Activated naive CD8-positive, alpha-beta T cell treated with anti-CD3 and anti-CD28 coated beads for 36 hours (primary cell): Measurements from ENCODE around the gene SARS1. TPM values are rescaled to one million over a fixed set of nuclear protein-coding genes. Genes with fewer than 3 reads are reported as not detected.

Source experiments
- DNase-seq: peaks from one replicate; pipeline ENCODE4 v3.0.0; 2021
- H3K27ac Mint-ChIP-seq: one replicate; pipeline ENCODE4 v1.8.0; 2022; ENCODE audit warnings: mild to moderate bottlenecking, moderate library complexity, mixed read lengths
- H3K27me3 Mint-ChIP-seq: one replicate; pipeline ENCODE4 v1.8.0; 2022; ENCODE audit warnings: mild to moderate bottlenecking, mixed read lengths
- H3K36me3 Mint-ChIP-seq: one replicate; pipeline ENCODE4 v1.8.0; 2021; ENCODE audit warnings: mild to moderate bottlenecking, mixed read lengths
- H3K4me1 Mint-ChIP-seq: one replicate; pipeline ENCODE4 v1.8.0; 2021; ENCODE audit warnings: mixed read lengths
- H3K4me3 Mint-ChIP-seq: one replicate; pipeline ENCODE4 v1.8.0; 2022; ENCODE audit warnings: mild to moderate bottlenecking, moderate library complexity, mixed read lengths
- H3K9me3 Mint-ChIP-seq: one replicate; pipeline ENCODE4 v1.8.0; 2022; ENCODE audit warnings: mixed read lengths
- total RNA-seq, 2 experiments: library from RNA; stranded (reverse); gene quantifications; one replicate each; pipeline ENCODE4 v1.2.3, GENCODE V29; 2021

The SARS1 gene
- total RNA-seq, 2 experiments from 2014 or later = 217 to 226 TPM

- H3K9me3 Mint-ChIP-seq = no peaks in the 10 kb centered on the region
- DNase-seq = no peak
- no peak overlapping the region for H3K4me3 Mint-ChIP-seq
- peaks cover 2% of the 10 kb centered on the region for H3K4me1 Mint-ChIP-seq
- H3K36me3 Mint-ChIP-seq = no peaks in the 10 kb centered on the region
- no peaks in the 10 kb centered on the region for H3K27me3 Mint-ChIP-seq
- no peak overlapping the region for H3K27ac Mint-ChIP-seq
Measured at GRCh38 chr1:109256971-109257681, 43.4 kb downstream of the SARS1 start.

GRCh38 chr1:109257682-109258421, 44.1 kb downstream of the SARS1 start:
- no peaks in the 10 kb centered on the region for H3K36me3 Mint-ChIP-seq
- no peaks in the 10 kb centered on the region for H3K27me3 Mint-ChIP-seq
- no peaks in the 10 kb centered on the region for H3K9me3 Mint-ChIP-seq
- H3K27ac Mint-ChIP-seq = no peak overlapping the region
- no peak for DNase-seq
- H3K4me3 Mint-ChIP-seq = no peak overlapping the region
- H3K4me1 Mint-ChIP-seq = peaks cover 2% of the 10 kb centered on the region

GRCh38 chr1:109258481-109259466, 45.1 kb downstream of the SARS1 start:
- H3K4me3 Mint-ChIP-seq = no peak overlapping the region
- H3K9me3 Mint-ChIP-seq = no peaks in the 10 kb centered on the region
- no peak for DNase-seq
- peaks cover 3% of the 10 kb centered on the region for H3K4me1 Mint-ChIP-seq
- H3K36me3 Mint-ChIP-seq = no peaks in the 10 kb centered on the region
- H3K27me3 Mint-ChIP-seq = no peaks in the 10 kb centered on the region
- no peak overlapping the region for H3K27ac Mint-ChIP-seq

- Mint-ChIP-seq H3K9me3 (no peaks in the 10 kb centered on the region), H3K27ac (no peak overlapping the region), H3K4me1 (peaks cover 3% of the 10 kb centered on the region), H3K27me3 (no peaks in the 10 kb centered on the region), H3K36me3 (no peaks in the 10 kb centered on the region), H3K4me3 (no peak overlapping the region)
- DNase-seq = no peak
Measured at GRCh38 chr1:109259674-109260557, 46.2 kb downstream of the SARS1 start.

GRCh38 chr1:109261006-109261405, 47.3 kb downstream of the SARS1 start:
- Mint-ChIP-seq H3K27me3 (no peaks in the 10 kb centered on the region), H3K4me1 (peaks cover 3% of the 10 kb centered on the region), H3K9me3 (no peaks in the 10 kb centered on the region), H3K27ac (no peak overlapping the region), H3K36me3 (no peaks in the 10 kb centered on the region), H3K4me3 (no peak overlapping the region)
- no peak for DNase-seq

- Mint-ChIP-seq H3K36me3 (no peaks in the 10 kb centered on the region), H3K4me3 (no peak overlapping the region), H3K9me3 (no peaks in the 10 kb centered on the region), H3K27ac (no peak overlapping the region), H3K4me1 (peaks cover 3% of the 10 kb centered on the region), H3K27me3 (no peaks in the 10 kb centered on the region)
- DNase-seq = no peak
Measured at GRCh38 chr1:109261578-109261977, 47.9 kb downstream of the SARS1 start.

GRCh38 chr1:109262231-109263055, 48.7 kb downstream of the SARS1 start:
- Mint-ChIP-seq H3K36me3 (no peaks in the 10 kb centered on the region), H3K4me3 (no peak overlapping the region)

GRCh38 chr1:109263234-109263596, 49.5 kb downstream of the SARS1 start:
- no peak overlapping the region for H3K27ac Mint-ChIP-seq
- H3K27me3 Mint-ChIP-seq = no peaks in the 10 kb centered on the region
- no peak for DNase-seq
- no peaks in the 10 kb centered on the region for H3K9me3 Mint-ChIP-seq
- H3K4me3 Mint-ChIP-seq = no peak overlapping the region
- H3K36me3 Mint-ChIP-seq = no peaks in the 10 kb centered on the region
- peaks cover 3% of the 10 kb centered on the region for H3K4me1 Mint-ChIP-seq

More at GRCh38 chr1:109262231-109263055, 48.7 kb downstream of the SARS1 start:
- Mint-ChIP-seq H3K9me3 (no peaks in the 10 kb centered on the region), H3K4me1 (peaks cover 3% of the 10 kb centered on the region), H3K27me3 (no peaks in the 10 kb centered on the region), H3K27ac (no peak overlapping the region)
- no peak for DNase-seq

- no peaks in the 10 kb centered on the region for H3K9me3 Mint-ChIP-seq
- no peaks in the 10 kb centered on the region for H3K27me3 Mint-ChIP-seq
- peak; percentile 83 for DNase-seq
- H3K36me3 Mint-ChIP-seq = no peaks in the 10 kb centered on the region
- H3K4me1 Mint-ChIP-seq = peaks cover 3% of the 10 kb centered on the region
- no peak overlapping the region for H3K4me3 Mint-ChIP-seq
- no peak overlapping the region for H3K27ac Mint-ChIP-seq
Measured at GRCh38 chr1:109263597-109264378, 50.1 kb downstream of the SARS1 start.

GRCh38 chr1:109264379-109264755, 50.6 kb downstream of the SARS1 start:
- Mint-ChIP-seq H3K27ac (no peak overlapping the region), H3K27me3 (no peaks in the 10 kb centered on the region), H3K4me3 (no peak overlapping the region), H3K4me1 (peaks cover 3% of the 10 kb centered on the region), H3K9me3 (no peaks in the 10 kb centered on the region), H3K36me3 (no peaks in the 10 kb centered on the region)
- DNase-seq = no peak

GRCh38 chr1:109265016-109265415, 51.3 kb downstream of the SARS1 start:
- Mint-ChIP-seq H3K4me1 (peaks cover 3% of the 10 kb centered on the region), H3K4me3 (no peak overlapping the region), H3K36me3 (no peaks in the 10 kb centered on the region), H3K27ac (no peak overlapping the region), H3K9me3 (no peaks in the 10 kb centered on the region), H3K27me3 (no peaks in the 10 kb centered on the region)
- DNase-seq = no peak

- H3K9me3 Mint-ChIP-seq = no peaks in the 10 kb centered on the region
- no peak overlapping the region for H3K4me3 Mint-ChIP-seq
- H3K27ac Mint-ChIP-seq = no peak overlapping the region
- H3K27me3 Mint-ChIP-seq = no peaks in the 10 kb centered on the region
- DNase-seq = no peak
- peaks cover 3% of the 10 kb centered on the region for H3K4me1 Mint-ChIP-seq
- no peaks in the 10 kb centered on the region for H3K36me3 Mint-ChIP-seq
Measured at GRCh38 chr1:109265741-109266330, 52.1 kb downstream of the SARS1 start.

- Mint-ChIP-seq H3K27me3 (no peaks in the 10 kb centered on the region), H3K4me1 (peaks cover 3% of the 10 kb centered on the region)
Measured at GRCh38 chr1:109266965-109267364, 53.2 kb downstream of the SARS1 start.

More at GRCh38 chr1:109266965-109267364, 53.2 kb downstream of the SARS1 start:
- Mint-ChIP-seq H3K36me3 (no peaks in the 10 kb centered on the region), H3K4me3 (no peak overlapping the region), H3K9me3 (no peaks in the 10 kb centered on the region), H3K27ac (no peak overlapping the region)
- no peak for DNase-seq
